HG03439 (cell line): ENCODE results near the gene IL2RA.

Source experiments
- ATAC-seq: cut with Tn5 transposase; IDR thresholded peaks from one replicate; pipeline ENCODE4 v1.9.1; 2021; ENCODE audit warnings: mild to moderate bottlenecking, moderate library complexity; ENCODE audit not compliant: unreplicated experiment

IL2RA gene

GRCh38 chr10:5989756-5990155, 72.4 kb downstream of the IL2RA start:
- ATAC-seq, result no peak

DNA sequence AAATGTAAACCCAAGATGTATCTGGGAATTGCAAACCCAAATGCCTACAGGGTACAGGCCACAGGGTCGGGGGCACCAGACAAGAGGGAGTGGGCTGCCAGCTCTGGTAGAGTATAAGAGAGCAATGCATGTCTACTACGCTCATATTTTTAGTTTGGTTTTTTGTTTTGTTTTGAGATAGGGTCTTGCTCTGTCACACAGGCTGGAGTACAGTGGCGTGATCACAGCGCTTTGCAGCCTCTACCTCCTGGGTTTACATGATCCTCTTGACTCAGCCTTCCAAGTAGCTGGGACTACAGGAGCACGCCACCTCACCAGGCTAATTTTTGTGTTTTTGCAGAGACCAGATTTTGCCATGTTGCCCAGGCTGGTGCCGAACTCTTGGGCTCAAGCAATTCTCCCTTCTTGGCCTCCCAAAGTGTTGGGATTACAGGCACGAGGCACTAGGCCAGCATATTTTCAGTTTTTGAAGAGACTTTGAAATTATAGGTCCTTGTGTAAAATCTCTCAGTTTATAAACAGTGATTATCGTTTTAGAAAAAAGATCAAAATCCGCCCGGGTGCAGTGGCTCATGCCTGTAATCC, 73.7 kb downstream of the IL2RA start:
- no peak for ATAC-seq

GRCh38 chr10:5987747-5988146, 74.4 kb downstream of the IL2RA start:
- no peak for ATAC-seq

- ATAC-seq, result no peak
Observed at GRCh38 chr10:5985029-5985428, 77.1 kb downstream of the IL2RA start.

DNA sequence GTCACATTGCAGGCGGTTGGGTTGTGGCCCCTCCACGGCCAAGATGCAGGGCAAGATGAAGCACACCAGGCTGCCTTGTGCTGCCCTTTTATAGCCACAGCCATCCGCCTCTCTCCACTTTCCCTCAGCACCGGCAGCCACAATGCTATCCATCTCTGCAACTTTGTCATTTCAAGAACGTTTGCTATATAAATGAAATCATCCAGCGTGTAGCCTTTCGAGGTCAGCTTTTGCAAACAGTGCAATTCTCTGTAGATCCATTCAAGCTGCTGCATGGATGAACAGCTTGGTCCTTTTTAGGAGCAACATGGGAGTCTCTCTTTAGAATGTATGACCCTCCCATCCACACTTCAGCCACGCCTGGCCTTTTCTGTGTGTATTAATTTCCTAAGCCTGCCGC, 78.4 kb downstream of the IL2RA start:
- ATAC-seq, result no peak

- no peak for ATAC-seq
Observed at GRCh38 chr10:5981529-5981928, 80.6 kb downstream of the IL2RA start.

DNA sequence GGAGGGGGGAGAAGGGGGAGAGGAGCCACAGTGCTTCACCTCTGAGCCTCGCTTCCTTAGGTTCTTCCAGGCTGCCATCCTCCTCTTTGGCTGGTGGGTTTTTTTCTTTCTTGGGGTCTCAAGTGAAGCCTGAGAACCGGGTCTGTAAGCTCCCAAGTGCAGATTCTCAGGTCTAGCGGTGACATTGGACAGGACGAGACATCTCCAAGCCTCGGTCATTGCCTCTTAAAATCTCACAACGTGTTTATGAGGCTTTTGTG, 84.0 kb downstream of the IL2RA start:
- ATAC-seq, result no peak

GRCh38 chr10:5977471-5978229, 84.5 kb downstream of the IL2RA start, which contains the start of gene IL15RA:
TSS of gene IL15RA (minus strand) at chr10:5977543. CDS start at chr10:5977492, 51 bp downstream.
- peak; percentile 61 for ATAC-seq

DNA sequence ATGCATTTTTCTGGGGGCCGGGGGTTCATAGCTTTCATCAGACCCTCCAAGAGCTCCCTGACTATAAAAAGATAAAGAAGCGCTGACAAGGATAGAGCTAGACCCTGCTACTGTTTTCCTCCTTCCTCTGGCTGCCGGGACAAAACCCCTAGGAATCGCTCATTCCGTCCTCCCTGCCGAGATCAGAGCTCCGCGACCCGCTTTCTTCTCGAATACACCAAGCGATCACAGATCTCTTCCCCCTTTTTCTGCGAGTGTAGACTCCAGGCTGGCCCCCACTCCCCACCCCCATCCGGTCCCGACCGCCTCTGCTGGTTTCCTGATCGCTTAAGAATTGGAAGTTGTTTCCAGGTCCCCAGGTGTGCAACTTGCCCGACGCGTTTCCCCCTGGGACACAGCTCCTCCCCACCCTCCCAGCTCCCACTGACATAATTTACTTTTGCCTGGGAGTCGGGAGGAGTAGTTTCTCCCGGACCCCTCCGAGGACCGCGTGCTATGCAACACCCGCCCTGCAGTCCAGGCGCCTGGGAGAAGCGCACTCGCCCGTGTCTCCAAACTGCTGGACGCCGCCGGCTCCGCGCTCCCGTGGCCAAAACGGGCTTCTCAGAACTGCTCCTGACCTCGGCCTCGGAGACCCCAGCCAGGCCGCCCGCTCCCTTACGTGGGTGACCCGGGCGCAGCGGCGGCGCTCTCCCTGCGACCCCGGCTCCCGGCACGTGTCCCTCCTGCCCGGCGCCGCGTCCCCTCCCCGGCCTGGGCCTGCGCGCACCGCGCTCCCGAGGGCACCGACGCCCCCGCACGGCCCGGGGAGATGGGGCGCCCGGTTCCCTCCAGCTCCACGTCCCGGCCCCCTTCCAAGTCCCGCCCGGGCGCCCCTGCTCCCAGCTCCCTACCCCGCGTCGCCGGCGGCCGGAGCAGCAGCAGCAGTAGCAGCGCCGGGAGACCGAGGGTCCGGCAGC, 85.4 kb downstream of the IL2RA start:
- peak; percentile 13 for ATAC-seq

GRCh38 chr10:5975641-5976473, 86.3 kb downstream of the IL2RA start:
- ATAC-seq, result peak; percentile 59

DNA sequence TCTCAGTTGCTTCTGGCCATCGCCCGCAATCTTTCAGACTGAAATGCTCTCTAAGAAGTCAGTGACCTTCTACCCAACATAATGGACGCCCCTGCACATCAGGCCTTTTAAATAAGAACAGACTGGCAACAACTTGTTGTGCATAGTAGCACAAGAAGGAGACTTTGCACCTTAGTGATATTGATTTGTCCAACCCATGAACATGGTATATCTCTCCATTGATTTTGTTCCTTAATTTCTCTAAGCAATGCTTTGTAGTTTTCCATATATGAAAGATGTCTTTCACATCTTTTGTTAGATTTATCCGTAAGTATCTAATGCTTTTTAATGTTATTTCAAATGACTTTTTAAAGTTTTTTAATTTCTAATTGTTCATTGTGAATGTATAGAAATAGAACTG, 89.1 kb downstream of the IL2RA start:
- ATAC-seq, result no peak

DNA sequence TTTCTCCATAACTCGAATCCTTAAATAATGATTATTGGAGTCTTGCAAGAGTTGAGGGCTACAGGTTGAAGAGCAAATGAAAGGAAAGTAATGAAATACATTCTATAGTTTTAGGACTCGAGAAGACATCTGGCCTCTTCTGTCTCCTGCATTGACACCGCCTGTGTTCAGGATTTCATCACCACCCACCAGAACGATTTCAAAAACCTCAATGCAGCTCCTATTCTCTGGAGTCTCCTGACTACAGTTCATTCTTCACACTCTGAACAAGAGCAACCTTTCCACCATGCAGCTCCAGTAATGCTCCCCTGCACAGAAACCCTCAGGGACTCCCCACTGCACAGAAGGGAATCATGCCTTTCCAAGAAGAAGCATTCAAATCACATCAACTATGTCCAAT, 90.3 kb downstream of the IL2RA start:
- ATAC-seq, result no peak

GRCh38 chr10:5971315-5971832, 90.8 kb downstream of the IL2RA start:
- no peak for ATAC-seq

- no peak for ATAC-seq
Observed at GRCh38 chr10:5970527-5970926, 91.6 kb downstream of the IL2RA start.

- no peak for ATAC-seq
Observed at GRCh38 chr10:5970066-5970465, 92.1 kb downstream of the IL2RA start.

DNA sequence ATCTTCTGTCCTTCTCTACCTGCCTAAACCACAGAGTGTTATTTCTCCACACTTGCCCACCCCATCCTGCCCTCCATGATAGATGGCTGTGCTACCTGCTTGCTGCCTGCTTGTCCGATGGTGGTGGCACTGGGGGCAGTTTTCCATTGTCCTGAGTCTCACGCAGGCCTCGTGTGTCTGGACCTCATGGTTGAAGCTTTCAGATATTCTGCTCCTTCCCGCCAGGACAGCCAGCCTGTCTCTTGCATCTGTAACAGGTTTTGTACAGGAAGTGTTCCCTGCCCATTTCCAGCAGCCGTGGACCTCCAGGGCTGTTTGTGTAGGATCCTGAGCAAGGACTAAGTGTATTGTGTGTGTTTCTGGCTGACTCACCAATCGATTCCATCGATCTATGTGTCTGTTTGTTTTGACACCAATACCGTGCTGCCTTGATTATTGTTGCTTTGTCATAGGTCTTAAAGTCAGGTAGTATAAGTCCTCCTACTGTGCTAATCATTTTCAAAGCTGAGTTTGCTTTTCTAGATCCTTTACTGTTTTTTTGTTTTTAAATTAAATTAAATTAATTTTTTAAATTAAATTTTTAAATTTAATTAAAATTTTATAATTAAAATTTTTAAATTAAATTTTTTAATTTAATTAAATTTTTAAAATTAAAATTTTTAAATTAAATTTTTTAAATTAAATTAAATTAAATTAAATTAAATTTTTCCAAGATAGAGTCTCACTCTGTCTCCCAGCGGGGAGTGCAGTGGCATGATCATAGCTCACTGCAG, 93.3 kb downstream of the IL2RA start:
- ATAC-seq, result no peak

DNA sequence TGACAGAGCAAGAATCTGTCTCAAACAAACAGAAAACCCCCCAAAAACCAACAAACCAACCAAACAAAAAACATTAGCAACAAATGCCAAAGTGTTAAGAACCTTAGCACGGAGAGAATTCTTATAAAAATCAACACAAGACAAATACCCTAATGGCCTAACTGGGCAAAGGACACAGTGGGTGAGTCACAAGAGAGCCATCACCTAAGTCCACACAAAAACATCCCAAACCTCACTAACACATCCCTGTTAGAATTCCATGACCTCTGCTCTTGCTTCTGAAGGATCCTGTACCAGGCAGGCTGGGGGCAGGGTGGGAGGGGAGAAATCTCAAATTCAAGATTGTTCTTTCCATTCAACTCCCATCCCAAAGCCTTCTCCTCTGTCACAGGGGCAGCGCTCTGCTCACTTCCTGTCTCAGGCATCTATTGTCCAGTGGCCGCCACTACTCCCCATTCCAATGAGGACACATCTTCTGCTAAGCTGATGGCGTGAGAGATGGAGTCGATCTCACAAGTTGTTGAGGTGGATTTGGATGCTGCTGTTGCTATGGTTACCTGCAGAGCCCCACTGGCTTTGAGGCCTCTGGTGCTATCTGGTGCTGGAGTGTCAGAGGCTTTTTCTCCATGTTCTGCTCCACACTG, 94.0 kb downstream of the IL2RA start:
- no peak for ATAC-seq

DNA sequence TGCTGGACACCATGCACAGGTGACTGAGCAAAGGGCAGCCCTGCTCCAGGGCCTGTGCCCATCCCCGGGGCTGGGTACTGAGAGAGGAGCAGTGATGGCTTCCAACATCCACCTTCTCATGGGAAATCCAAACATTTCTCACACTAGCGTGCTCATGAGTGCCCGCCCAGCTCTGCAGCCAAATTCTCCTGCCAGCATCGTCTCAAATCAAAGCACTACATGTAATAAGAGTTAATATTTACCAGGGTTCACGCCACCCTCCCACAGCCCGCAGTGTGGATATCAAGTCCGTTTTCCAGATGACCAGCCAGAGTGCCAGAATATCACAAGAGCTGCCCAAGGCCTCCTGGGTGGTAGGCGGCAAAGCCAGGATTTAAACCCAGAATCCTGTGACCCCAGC, 96.9 kb downstream of the IL2RA start:
- ATAC-seq, result no peak

DNA sequence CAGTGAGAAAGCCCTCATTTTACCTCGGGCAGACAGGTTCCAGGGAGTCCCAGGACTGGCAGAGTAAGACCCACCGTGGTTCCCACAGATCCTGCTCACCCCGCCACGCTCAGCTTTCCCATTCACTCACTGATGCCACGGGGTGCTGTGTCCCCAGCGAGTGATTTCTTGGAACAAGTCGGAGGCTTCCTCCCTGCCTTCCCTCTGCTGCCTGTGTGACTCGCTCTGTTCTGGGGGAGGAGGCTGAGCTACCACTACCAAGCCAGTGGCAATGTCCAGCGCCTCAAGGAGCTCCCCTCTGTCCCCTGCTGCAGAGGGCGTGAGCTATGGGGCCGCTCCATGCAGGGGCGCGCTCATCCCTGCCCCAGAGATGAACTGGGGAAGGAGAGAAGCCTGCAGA, 97.4 kb downstream of the IL2RA start:
- no peak for ATAC-seq
